Head of caudate nucleus (tissue), 42 donors: ENCODE measurements around the gene SCAND1.
"Not testable (repeated sequence)": the region's sequence is repeated elsewhere in the genome, so short reads cannot be mapped to it uniquely, and the experiment has no call there.

Experiments used
- DNase-seq, 42 donors: peaks; one replicate each; pipeline versions ENCODE4 v3.0.0 to v3.0.0-alpha.2; 2020 to 2021; ENCODE audit warnings: mixed read lengths in 7 of 42
- intact Hi-C: fragments of 100-400 bp; cut with DNase I; formaldehyde crosslinking; loops from one replicate; pipeline ENCODE4 v1.15.0; 2022

The SCAND1 gene

DNA sequence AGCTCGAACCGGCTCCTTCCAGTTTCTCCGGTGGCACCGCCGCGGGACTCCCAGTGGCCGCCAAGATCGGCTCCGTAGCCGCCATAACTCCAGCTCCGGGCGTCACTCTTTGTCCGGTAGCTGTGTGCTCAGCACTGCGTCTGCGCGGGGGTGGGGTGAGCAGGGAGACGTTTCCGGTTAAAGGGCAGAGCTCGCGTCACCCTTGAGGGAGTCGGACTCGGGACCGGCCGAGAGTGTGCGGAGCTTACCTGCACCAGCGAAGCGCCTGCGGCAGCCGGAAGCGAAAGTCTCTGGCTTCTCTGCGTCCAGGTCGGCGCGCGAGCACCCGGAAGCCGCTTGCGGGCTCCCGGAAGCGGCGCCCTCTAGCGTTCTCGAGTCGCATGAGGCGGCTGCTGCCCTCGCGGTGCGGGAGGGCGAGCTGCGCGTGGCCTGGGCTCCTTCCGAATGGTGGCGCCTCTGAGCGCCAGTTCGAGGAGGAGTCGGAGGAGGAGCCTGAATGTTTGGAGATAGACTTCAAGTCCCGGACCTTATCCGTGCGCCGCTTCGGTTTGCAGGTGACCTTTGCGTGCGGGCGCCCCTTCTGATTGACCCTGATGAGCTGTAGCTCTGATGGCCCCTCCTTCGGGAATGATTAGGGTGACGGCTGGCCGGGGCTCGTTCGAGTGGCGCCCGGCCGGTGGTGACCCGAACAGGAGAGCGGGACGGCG, at the start of gene SCAND1:
SCAND1 (minus strand) TSS at position 303 of the 707 bp plus-strand sequence; CDS start at position 85, 218 bp downstream.
- peak; percentile 90 to 98 (median 95) for DNase-seq
- intact Hi-C loops = no loop called here

DNA sequence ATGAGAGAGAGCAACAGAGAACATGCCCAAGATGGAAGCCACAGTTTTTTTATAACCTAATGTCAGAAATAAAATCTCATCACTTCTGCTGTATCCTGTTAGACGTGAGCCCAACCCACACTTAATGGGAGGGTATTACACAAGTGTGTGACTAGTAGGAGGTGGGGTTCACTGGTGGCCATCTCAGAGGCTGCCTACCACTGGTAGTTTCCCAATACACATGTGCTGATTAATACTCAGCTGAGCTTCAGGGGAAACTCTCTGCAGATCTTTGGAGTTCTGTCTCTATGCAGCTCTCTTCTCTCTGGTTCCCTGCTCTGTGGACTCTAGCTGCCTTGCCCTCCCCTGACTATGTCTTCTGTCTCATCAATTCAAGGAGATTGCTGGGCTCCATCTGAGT, 49.7 kb upstream of the SCAND1 start:
- intact Hi-C loops = no loop called here
- DNase-seq = no peak

DNA sequence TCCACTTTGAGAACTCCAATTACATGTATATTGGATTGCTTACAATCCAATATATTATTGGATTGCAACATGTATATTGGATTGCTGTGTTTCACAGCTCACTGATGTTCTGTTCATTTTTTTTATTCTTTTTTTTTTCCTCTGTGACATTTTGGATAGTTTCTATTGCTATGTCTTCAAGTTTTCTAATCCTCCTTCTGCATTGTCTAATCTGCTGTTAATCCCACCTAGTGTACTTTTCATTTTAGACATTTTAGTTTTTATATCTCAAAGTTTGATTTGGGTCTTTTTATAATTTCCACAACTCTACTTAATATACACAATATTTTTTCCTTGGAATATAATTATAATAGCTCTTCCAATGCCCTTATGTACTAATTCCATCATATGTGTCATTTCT, 48.6 kb upstream of the SCAND1 start:
- intact Hi-C loops = no loop called here
- no peak for DNase-seq

DNA sequence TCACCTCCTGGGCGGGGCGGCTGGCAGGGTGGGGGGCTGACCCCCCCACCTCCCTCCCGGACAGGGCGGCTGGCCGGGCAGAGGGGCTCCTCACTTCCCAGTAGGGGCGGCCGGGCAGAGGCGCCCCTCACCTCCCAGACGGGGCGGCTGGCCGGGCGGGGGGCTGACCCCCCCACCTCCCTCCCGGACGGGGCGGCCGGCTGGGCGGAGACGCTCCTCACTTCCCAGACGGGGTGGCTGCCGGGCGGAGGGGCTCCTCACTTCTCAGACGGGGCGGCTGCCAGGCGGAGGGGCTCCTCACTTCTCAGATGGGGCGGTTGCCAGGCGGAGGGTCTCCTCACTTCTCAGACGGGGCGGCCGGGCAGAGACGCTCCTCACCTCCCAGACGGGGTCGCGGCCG, 47.0 kb upstream of the SCAND1 start:
- intact Hi-C loops, DNase-seq: not testable (repeated sequence)

DNA sequence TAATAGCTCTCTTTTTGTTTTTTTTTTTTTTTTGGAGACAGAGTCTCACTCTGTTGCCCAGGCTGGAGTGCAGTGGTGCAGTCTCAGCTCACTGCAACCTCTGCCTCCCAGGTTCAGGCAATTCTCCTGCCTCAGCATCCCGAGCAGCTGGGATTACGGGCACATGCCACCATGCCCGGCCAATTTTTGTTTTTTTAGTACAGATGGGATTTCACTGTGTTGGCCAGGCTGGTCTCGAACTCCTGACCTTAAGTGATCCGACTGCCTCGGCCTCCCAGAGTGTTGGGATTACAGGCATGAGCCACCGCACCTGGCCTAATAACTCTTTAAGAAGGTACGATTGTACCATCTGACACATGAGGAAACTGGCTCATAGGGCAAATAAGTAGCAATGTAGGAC, 42.2 kb upstream of the SCAND1 start:
- intact Hi-C loops = loop anchor here (10.0 kb wide), 2 partner anchors 48 to 198 kb away; no protein-coding TSS in a partner anchor
- DNase-seq = not testable (repeated sequence)

DNA sequence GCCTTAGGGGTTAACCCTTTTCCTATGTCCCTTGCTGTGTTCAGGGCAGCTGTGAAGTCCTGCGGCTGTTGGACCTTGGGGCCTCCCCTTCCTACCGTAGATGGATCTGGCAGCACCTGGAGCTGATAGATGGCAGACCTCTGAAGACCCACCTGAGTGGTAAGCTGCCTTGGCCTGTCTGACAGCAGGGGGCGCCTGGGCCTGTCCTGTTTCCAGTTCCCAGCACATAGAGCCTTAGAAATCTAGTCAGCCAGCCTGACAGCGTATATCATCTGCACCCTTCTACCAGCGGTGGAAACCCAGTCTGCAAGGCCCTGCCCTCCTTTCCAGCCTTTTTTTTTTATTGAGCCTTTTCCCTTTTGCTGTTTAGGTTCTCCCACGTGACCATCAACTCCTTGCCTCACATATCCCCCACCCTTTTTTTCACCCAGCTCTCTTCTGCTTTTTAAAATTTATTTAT, 40.7 kb upstream of the SCAND1 start:
- DNase-seq = peak; percentile 72 to 92 (median 85)
- intact Hi-C loops = loop anchor here (2.0 to 10.0 kb wide), 3 partner anchors 50 to 200 kb away; no protein-coding TSS in a partner anchor

DNA sequence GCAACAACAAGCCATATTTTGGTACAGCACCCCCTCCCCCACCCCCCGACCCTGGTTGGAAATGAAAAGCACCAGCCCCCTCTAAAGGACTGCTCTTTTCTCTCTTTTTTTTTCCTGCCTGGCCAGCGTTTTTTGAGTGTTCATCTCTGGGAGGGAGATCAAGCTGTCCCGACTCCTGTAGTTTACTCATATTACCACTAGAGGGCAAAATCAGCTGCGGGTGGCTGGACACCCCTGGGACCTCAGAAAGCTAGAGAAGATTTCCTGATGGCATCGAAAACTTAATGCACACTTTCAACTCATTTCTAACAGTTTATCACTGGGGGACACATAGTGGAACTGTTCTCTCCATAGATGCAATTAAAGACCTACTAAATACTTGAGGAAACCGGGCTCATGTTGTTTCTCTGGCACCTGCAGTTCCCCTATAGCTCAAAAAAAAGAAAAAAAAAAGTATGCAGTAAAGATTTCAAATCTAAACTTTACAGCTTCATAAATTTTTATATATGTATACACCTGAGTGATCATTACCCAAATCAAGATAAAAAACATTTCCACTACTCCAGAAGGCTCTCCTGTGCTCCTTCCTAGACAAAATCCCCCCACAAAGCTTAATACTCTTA, 38.5 kb upstream of the SCAND1 start:
- peak in 39 of 42 donors; percentile 9 to 84 (median 55) for DNase-seq
- intact Hi-C loops = loop anchor here (10.0 kb wide), 2 partner anchors 52 to 202 kb away; no protein-coding TSS in a partner anchor

DNA sequence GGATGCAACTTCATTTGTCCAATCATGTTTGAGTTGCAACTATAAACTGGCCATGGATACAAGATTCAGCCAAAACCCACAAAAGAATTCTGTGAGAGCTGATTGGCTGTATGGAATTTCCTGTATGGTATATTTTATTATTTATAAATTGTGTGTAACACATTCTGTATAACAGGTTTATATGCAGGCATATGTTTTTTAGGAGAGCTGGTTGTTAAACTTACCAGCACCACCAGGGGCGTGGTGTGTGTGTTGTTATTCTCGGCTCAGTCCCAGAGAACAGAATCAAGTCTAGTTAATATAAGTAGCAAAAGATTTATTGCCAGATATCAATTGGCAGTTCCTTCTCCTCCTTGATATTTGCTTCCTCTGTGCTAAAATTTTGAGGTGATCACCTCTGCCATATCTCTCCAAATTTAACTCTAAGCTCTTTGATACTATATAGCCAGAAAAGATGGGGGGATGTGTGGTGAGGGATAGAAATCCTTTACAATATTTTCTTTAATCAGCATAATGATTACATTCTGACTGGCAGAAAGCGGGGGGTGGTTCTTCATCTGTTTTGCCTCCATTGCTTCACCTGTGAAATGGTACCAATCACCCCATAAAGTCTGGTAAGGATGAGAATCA, 37.0 kb upstream of the SCAND1 start:
- peak in 25 of 42 donors; percentile 7 to 61 (median 27) for DNase-seq
- intact Hi-C loops = loop anchor here (10.0 kb wide), 2 partner anchors 54 to 204 kb away; no protein-coding TSS in a partner anchor

DNA sequence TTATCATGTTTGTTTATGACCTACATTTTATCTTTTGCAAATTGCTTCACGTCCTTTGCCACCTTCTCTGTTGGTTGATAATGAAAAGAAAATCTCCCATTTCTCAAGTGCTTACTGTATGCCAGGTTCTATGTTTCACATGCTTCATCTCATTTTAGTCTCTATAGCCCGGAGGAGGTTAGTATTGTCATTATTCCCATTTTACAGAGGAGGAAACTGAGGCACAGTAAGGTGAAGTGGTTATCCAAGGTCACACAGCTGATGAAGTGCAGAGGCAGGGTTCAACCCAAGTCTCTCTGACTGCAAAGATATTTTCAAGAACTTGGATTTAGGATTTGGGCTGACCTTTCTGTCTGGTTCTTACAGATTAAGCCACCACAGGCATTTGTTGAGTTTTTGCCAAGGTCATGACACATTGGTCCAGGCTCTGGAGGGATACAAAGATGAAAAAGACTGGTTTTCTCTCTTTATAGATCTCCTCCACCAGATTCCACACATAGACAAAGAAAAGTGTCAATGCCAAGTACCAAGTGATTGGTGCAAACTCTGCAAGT, 34.7 kb upstream of the SCAND1 start:
- intact Hi-C loops = no loop called here
- DNase-seq = no peak

DNA sequence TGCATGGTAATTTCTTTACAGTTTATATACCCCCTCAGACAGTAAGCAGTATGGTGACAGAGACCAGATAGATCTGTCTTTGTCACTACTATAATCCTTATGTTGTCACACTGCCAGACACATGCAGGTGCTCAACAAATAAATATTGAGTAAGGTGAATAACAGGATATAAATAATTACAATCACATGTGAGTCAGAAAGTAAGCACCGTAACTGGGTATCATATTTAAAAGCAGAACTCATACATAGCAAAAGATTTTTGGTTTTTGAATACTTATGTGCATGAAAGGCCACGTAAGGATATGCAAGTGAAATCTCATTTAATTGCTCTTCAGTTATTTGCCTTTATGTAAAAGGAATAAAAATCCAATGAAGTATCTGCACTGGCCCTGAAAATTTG, 31.5 kb upstream of the SCAND1 start:
- intact Hi-C loops = no loop called here
- no peak for DNase-seq

DNA sequence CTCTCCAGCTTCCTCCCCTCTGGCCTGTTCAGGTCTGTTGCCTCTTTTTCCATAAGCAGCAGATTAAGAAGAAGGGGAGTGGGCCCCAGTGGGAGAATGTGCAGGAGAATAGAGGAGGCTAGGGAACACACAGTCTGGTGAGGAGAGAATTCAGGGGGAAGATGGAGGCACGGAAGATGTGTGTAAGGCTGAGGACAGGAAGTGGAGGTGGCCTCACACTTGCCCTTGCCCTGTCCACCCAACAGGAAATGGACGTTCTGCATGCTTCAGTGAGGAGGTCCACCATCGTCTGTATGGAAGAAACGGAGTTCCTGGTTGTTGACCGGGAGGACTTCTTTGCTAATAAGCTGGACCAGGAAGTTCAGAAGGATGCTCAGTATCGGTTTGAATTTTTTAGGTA, 30.1 kb upstream of the SCAND1 start:
- DNase-seq = no peak
- intact Hi-C loops = no loop called here

DNA sequence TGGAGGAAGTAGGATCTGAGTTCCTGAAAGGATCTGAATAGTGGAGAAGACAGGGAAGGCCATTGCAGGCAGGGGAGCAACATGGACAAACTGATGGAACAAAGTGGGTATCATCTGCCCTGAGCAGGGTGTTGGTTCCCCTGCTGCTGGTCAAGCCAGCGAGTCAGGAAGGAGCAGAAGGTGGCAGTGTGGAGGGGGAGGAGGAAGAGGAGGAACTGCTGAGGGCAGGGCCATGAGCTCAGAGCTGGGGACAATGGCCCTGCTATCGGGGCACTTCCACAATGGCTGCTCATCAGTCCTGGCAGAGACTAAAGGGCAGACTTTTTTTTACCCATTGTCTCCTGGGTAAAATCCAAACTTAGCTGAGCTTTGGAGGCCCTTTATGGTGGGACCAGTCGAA, 27.7 kb upstream of the SCAND1 start:
- DNase-seq = no peak
- intact Hi-C loops = no loop called here

DNA sequence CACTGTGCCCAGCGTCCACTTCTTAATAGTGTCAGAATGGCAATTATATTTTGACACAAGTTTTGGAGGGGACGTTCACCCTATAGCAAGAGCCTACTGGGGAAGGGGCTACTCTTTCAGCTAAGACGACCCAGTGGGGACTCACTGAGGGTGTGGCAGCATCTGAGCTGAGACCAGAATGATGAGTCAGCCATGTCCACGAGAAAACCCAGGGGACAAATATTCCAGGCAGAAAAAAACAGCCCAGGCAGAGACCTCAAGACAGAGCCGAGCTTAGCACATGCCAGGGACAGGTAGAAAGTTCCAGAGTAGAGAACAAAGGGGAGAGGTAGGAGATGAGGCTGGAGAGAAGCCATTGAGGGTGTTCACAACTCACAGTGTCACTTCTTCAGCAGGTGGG, 25.2 kb upstream of the SCAND1 start:
- DNase-seq = no peak
- intact Hi-C loops = no loop called here

DNA sequence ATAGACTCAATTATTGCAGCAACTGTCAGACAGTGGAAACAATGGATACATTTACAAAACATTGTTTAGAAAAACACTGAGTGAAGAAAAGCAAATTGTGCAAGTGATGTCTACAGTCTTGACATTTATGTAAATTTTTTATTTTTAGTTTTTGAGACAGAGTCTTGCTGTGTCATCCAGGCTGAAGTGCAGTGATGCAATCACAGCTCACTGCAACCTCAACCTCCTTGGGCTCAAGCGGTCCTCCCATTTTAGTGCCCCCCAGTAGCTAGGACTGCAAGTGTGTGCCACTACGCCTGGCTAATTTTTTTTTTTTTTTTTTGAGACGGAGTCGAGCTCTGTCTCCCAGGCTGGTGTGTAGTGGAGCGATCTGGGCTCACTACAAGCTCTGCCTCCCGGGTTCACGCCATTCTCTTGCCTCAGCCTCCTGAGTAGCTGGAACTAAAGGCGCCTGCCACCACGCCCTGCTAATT, 23.8 kb upstream of the SCAND1 start:
- no peak for DNase-seq
- intact Hi-C loops = no loop called here

DNA sequence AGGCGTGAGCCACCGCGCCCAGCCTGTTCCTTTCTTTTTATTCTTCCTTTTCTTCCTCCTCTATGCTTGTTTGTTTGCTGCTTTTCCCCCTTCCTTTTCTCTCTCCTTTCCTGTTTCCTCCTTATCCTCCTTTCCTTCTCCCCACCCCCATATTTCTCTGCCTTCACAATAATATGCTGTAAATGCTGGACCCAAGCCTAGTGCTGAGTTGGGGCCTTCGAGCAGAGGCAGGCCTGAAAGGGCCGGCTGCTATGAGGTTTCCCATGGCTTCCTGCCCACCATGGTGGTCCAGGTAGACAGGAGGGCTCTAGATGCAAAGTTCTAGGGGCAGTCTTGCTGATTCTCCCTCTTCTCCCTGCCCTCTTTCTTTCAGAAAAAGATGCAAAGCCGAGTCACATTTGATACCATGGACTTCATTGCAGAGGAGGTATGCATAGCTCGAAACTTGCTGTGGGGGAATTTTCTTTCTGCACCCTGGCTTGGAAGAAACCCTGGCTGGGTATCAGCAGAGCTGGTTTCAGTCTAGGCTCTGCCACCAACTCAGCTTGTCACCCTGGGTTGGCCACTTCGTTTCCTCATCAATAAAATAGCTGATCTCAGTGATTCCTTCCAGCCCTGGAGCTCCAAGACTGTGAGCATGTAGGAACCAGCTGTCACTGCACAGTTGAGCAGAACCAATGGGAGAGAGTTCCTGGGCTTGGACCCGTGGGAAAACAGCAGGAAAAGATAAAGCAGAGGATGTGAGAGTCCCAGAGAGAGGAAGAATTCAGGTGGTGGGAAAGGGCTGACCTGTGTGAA, 21.5 kb upstream of the SCAND1 start:
- intact Hi-C loops = no loop called here
- DNase-seq = no peak

DNA sequence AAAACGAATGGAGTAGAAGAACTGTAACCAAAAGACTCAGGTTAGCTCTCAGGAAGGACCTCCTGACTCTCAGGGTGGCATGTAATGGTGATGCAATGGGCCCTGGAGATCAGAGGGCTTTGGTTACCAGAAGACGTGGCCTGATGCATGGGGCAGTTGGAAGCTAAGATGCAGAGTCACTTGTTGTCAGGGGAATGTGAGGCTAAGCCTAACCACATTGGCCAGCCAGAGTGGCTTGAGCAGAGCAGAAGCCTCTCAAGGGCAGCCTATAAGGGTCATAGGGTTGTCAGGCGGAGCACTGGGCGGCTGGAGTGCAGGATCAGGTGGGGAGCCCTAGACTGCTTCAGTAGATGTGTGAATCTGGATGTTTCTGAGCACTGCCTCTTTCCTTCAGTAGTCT, 20.0 kb upstream of the SCAND1 start:
- DNase-seq = no peak
- intact Hi-C loops = no loop called here

DNA sequence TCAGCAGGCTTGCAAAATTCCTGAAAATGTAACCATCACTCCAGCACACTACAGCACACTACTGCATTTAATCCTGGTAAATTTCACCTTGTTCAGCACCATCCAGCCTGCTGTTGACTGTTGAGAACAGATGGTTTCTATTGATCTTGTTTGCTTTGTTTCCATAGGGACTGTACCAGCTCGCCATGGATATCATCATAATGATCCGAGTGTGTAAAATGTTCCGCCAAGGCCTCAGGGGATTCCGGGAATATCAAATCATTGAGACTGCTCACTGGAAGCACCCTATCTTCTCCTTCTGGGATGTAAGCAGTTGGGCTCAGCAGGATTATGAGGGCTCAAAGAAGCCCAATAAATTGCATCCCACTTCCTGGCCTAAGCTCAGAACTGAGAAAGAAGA, 18.2 kb upstream of the SCAND1 start:
- no peak for DNase-seq
- intact Hi-C loops = no loop called here

DNA sequence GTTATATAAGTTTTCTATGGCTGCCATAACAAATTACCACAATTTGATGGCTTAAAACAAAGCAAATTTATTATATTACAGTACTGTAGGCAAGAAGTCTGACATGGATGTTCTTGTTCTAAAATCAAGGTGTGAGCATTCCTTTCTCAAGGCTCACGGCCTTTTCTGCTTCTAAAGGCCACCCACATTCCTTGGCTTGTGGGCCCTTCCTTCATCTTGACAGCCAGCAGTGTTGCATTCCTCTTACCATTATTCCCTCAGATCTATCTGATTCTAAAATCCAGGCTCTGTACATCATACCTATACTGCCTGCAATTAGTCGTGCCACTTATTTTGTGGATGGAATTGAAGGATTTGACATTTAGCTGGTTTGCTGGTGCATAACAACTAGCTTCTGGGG, 17.7 kb upstream of the SCAND1 start:
- intact Hi-C loops = no loop called here

DNA sequence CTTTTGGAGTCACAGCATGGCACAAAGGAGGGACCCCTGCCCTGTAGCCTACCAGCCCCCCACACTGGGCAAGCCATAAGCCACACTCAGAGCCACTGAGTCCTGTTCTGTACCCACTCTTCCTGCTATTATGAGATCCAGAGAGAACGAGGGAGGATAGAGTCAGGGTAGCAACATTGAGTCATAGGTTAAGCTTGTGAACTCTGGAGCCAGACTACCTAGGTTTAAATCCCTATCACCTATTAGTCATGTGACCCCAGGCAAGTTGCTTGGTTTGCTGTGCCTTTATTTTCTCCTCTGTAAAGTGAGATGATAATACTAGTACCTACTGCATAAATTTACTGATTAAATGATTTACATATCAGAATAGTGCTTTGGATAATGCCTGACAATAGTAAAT, 14.6 kb upstream of the SCAND1 start:
- DNase-seq = no peak
- intact Hi-C loops = no loop called here

More for the DNA sequence above, 17.7 kb upstream of the SCAND1 start:
- no peak for DNase-seq
